ENCODE measurements around the gene ARF1.

ARF1 gene

DNA sequence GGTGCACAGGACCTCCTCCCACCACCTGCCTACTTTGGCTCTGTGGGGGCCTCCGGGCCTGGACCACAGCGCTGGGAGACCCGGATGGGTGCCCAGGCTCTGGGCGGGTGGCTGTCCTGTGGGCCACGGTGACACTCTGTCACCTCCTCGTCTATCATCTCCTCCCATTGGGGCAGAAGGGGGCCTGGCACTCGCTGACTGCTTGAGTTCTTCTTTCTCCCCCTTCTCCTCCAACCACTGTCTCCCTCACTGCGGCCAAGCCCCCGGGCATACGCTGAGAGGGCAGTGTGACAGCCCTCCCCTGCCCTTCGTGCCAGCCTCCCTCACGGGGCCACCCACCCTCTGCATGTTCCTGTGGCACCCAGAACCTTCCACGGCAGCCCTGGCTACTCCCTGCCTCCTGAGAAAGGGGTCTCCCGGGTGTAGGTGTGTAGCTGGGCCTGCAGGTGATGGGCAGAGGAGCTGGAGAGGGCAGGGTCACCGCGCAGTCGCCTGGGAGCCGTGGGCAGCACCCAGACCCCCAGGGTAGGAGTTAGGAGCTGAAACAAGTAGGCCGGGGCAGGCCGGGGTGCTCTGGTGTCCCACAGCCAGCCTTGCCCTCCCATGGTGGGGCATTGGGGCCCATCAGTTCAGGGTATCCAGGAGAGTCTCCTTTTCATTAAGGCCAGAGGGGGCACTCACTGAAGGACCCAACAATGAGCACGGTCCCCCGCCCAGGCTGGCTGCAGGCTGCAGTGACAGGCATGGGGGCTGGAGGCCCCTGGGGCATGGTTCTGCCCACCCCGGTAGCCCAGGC, 9.2 kb upstream of the ARF1 start:
- Mint-ChIP-seq H3K36me3 (ENCODE audit: low read depth) (no peaks in the 10 kb centered on the region), H3K9me3 (no peaks in the 10 kb centered on the region), H3K4me3 (no peak overlapping the region), H3K27me3 (no peaks in the 10 kb centered on the region), H3K27ac (no peak overlapping the region), H3K4me1 (ENCODE audit: low read depth) (peaks cover 2% of the 10 kb centered on the region)
- no peak for DNase-seq

DNA sequence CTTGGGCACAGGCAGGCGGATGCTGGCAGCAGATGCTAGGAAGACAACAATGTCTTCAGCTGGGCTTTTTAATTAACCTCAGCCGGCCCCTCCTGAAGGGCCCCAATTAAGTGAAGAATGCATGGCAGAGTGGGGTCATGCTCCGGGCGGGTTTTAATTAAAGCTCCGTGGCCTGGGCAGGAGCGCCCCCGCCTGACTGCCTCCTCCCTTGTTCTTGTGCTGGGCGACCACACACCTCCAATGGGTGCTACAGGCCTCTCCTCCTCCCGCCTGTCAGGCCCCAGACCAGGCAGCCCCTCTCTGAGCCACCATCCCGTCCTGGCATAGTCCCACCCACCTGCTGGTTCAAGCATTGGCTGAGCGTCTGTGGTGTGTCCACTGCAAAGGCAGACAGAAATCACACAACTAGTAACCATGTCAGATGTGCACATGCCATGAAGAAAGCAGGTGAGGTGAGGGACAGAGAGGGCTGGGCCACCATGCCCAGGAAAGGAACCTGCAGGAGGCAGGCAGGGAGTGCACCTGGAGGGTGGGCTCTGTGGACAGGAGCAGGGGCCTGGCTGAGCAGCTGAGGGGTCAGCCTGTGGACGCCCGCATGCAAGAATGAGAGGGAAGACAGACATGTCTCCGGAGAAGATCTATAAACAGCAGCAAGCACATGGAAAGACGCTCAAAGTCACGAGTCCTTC, 8.5 kb upstream of the ARF1 start:
- Mint-ChIP-seq H3K27ac (no peak overlapping the region), H3K4me3 (no peak overlapping the region), H3K9me3 (no peaks in the 10 kb centered on the region), H3K27me3 (no peaks in the 10 kb centered on the region), H3K4me1 (ENCODE audit: low read depth) (peaks cover 5% of the 10 kb centered on the region), H3K36me3 (ENCODE audit: low read depth) (no peaks in the 10 kb centered on the region)
- DNase-seq = no peak

DNA sequence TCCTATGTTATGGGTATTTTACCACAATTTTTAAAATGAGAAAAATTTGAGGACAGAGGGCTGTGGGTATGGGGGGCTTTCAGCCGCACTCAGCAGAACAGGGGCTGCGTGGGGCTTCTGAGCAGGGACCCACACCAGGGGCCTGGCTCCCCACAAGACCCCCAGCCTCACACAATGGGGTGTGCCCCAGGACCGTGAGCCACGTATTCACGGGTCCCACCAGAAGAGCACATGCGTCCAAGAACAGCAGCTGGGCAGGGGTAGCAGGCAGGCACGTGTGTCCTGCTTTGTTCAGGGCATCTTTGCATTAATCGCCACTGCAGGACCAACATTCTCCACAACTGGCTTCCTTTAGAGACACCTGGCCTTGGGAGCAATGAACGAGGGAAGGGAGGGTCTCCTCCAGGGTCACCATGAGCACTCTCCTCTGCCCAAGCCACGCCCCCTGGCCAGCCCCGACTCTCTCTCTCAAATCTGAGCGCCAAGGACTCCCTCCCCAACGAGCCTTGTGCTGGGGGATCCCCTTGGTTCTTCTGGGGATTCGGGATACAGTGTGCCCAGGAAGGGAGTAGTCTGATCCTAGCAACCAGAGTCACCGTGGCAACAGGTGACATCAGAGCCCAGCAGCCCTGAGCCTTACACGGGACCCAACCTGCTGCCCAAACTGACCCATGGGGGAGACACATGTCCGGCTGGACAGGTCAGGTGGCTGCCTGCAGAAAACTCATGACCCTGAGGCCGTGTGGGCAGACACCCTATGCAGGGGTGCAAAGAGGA, 7.4 kb upstream of the ARF1 start:
- H3K27ac Mint-ChIP-seq = no peak overlapping the region
- peaks cover 11% of the 10 kb centered on the region for H3K4me1 Mint-ChIP-seq (ENCODE audit: low read depth)

DNA sequence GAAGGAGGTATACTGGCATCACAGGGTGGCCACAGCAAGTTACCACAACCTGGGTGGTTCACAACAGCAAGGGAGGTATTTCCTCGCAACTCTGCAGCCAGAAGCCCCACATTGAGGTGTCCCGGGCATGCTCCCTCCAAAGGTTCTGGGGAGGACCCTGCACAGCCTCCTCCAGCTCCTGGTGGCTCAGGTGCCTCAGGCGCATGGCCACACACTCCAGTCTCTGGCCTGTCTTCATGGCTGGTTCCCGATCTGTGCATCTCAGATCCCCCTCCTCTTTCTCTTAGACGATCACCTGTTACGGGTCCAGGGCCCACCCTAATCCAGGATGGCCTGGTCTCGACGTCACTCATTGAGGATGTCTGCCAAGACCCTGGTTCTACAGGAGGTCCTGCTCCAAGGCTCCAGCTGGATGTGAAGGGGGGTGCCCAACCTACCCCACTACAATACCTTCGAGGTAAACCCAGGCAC, 6.7 kb upstream of the ARF1 start:
- no peak overlapping the region for H3K27ac Mint-ChIP-seq
- H3K4me1 Mint-ChIP-seq (ENCODE audit: low read depth) = peaks cover 15% of the 10 kb centered on the region
- peaks cover 5% of the 10 kb centered on the region for H3K36me3 Mint-ChIP-seq (ENCODE audit: low read depth)
- no peaks in the 10 kb centered on the region for H3K27me3 Mint-ChIP-seq
- no peaks in the 10 kb centered on the region for H3K9me3 Mint-ChIP-seq
- H3K4me3 Mint-ChIP-seq = no peak overlapping the region
- DNase-seq = no peak

More for the DNA sequence above, 7.4 kb upstream of the ARF1 start:
- DNase-seq = no peak
- H3K36me3 Mint-ChIP-seq (ENCODE audit: low read depth) = peaks cover 3% of the 10 kb centered on the region
- no peak overlapping the region for H3K4me3 Mint-ChIP-seq
- no peaks in the 10 kb centered on the region for H3K27me3 Mint-ChIP-seq
- no peaks in the 10 kb centered on the region for H3K9me3 Mint-ChIP-seq

DNA sequence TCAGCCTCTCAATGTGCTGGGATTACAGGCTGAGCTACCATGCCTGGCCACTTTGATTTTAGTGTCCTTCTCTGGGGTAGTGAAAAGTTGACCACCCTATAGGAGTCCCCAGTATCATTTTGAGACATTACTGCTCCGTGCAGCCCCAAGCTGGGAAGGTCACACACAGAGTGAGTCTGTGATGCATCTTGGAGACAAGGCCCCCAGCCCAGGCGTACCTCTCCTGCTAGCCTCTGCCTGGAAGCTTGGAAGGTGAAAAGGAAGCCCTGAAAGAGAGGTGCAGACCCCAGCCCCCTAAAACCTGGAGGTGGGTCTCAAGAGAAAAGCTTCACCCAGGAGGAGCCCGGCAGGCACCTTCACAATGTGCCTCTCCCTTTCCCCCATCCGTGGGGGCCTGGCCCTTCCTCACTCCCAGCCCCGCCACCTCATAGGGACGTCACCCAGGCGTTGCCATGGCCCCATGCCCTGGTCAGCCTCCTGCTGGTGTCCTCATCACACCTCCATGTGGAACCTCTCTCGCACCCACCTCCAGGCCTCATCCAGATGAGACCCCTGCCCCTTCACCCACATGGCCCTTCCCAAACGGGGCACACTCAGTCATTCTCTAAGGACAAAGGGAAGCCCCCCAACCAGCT, 5.6 kb upstream of the ARF1 start:
- Mint-ChIP-seq H3K4me1 (ENCODE audit: low read depth) (peaks cover 18% of the 10 kb centered on the region), H3K36me3 (ENCODE audit: low read depth) (peaks cover 11% of the 10 kb centered on the region), H3K4me3 (no peak overlapping the region), H3K27me3 (no peaks in the 10 kb centered on the region), H3K27ac (no peak overlapping the region), H3K9me3 (no peaks in the 10 kb centered on the region)
- DNase-seq = peak; percentile 27

DNA sequence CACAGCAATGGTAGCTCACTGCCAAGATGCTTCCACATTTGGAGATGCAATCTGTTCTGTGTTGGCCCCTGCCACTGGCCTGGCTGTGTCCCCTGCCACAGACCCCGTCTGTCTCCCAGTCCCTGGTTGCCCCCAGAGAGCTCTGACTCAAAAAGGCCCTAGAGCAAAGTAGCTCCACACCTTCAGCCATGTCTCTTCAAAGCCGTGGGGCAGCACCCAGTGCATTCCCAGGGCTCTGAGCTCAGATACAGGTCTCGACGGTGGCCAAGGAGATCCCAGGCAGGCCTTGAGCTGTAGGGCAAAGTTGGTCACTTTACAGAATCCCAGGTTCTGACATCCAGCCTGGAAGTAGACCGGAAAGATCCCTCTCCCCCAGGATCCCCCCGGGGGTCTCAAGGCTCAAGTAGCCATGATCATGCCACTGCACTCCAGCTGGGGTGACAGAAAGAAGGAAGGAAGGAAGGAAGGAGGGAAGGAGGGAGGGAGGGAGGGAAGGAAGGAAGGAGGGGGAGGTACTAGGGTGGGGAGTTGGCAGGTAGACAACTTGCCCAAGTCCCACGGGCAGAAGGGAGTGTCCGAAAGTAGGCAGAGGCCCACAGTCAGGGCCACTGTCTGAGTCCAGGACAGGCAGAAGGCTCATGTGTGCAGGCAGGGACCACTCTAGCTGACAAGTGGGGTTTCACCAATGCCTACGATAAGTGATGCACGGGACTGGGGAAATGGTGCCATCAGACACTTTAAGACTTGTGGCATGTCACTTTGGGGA, 4.8 kb upstream of the ARF1 start:
- Mint-ChIP-seq H3K4me1 (ENCODE audit: low read depth) (peaks cover 18% of the 10 kb centered on the region), H3K4me3 (no peak overlapping the region), H3K27me3 (no peaks in the 10 kb centered on the region), H3K27ac (no peak overlapping the region), H3K9me3 (no peaks in the 10 kb centered on the region), H3K36me3 (ENCODE audit: low read depth) (peaks cover 13% of the 10 kb centered on the region)
- DNase-seq = peak; percentile 24

DNA sequence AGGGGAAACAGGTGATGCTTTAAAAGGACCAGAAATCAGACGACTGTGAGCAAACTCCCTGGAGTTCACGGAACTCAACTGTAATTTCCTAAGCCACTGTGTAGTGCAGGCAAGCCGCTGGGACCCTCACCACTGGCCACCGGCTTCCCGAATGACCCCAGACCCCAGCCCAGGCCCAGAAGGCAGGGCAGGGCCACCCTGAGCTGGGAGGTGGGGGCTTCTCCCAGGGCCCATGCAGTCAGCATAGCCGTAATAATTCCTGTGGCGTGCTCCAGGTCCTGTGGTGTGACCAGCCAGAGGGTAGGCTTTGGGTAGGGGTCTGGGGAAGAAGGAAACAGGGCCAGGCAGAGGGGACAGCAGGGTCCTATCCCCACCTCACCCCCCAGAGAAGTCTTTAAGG, 3.5 kb upstream of the ARF1 start:
- H3K36me3 Mint-ChIP-seq (ENCODE audit: low read depth) = peaks cover 23% of the 10 kb centered on the region
- no peaks in the 10 kb centered on the region for H3K27me3 Mint-ChIP-seq
- H3K9me3 Mint-ChIP-seq = no peaks in the 10 kb centered on the region
- peaks cover 18% of the 10 kb centered on the region for H3K4me1 Mint-ChIP-seq (ENCODE audit: low read depth)
- no peak overlapping the region for H3K27ac Mint-ChIP-seq
- H3K4me3 Mint-ChIP-seq = no peak overlapping the region
- peak; percentile 27 for DNase-seq

DNA sequence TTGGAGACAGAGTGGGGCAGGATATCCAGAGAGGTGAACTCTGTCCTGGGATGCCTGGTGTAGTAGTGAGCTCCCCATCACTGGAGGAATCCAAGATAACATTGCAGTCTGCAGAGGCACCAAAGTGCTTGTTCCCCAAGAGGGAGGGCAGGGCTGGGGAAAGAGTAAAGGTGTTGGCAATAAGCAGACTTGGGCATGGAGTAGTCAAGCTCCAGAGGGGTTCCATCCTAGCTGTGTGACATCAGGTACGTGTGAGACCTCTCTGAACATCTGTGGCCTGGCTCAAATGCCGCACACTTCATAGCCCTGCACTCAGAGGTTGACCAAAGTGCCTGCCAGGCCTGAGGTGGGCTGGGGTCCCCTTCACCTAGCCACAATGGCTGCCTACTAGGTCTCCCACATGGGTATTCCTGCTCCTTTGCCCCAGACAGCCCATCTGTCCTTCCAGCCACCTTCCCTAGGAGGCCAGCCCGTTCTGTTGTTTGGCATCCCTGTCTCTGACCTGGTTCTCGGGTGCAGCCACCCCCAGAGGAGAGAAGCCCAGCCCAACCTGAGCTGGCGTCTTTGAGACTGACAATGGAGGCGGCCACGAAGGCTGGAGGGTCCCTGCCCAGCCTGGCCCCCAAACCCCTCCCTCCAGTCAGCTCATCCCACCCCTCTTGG, 2.8 kb upstream of the ARF1 start:
- peaks cover 24% of the 10 kb centered on the region for H3K4me1 Mint-ChIP-seq (ENCODE audit: low read depth)

DNA sequence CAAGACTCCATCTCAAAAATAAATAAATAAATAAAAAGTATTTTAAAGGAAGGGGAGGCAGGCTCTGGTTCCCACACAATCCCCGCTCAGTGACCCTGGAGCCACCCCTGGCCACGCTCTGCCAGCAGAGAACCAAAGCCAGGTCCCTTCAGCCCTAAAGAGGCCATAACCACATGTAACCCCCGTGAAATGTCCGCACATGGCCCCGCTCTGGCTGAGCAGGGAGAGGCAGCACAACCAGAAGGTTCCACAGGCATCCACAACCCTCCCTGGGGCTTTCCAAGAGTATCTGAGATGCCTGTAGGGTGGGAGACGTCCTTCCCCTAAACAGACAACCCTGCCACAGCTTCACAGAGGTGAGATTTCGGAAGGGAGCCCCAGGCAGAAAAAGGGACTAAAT, 1.4 kb upstream of the ARF1 start:
- Mint-ChIP-seq H3K4me1 (ENCODE audit: low read depth) (peaks cover 38% of the 10 kb centered on the region), H3K36me3 (ENCODE audit: low read depth) (peaks cover 43% of the 10 kb centered on the region), H3K27ac (peak overlapping the region; percentile 92), H3K27me3 (no peaks in the 10 kb centered on the region), H3K9me3 (no peaks in the 10 kb centered on the region), H3K4me3 (peak overlapping the region; percentile 97)
- no peak for DNase-seq

More for the DNA sequence above, 2.8 kb upstream of the ARF1 start:
- Mint-ChIP-seq H3K36me3 (ENCODE audit: low read depth) (peaks cover 30% of the 10 kb centered on the region), H3K9me3 (no peaks in the 10 kb centered on the region), H3K27ac (peak overlapping the region; percentile 59), H3K4me3 (peak overlapping the region; percentile 10), H3K27me3 (no peaks in the 10 kb centered on the region)
- DNase-seq = peak; percentile 26

DNA sequence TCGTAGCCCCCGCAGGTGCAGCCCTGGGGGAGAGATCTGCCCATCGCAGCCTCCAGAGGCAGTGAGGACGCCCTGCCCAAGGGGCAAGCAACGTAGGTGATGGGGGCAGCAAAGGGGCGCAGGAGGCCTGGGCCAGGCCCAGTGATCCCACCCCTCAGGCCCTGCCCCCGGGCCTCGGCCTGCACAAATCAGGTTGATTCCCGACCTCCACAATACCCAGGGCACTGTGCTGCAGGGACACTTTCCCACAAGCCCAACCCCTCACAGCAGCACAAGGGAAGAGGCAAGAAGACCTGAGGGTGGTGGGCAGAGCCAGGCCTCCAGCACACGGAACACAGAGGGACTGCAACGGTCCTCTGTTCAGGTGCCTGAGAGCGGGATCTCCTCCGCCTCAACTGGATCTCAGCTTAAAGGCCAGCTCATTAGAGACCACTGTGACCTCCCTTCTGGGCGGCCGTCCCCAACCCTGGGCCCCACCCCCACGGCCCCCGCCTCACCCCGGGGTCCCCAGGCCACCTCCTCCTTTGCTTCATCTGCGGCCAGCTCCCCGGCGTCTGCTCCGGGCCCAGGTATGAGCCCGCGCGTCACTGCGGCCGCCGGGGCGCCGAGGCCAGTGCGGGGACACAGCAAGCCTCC, 812 bp upstream of the ARF1 start:
- peak; percentile 54 for DNase-seq
- Mint-ChIP-seq H3K36me3 (ENCODE audit: low read depth) (peaks cover 48% of the 10 kb centered on the region), H3K4me3 (peak overlapping the region; percentile 97), H3K9me3 (no peaks in the 10 kb centered on the region), H3K27ac (peak overlapping the region; percentile 92), H3K4me1 (ENCODE audit: low read depth) (peaks cover 44% of the 10 kb centered on the region), H3K27me3 (no peaks in the 10 kb centered on the region)

DNA sequence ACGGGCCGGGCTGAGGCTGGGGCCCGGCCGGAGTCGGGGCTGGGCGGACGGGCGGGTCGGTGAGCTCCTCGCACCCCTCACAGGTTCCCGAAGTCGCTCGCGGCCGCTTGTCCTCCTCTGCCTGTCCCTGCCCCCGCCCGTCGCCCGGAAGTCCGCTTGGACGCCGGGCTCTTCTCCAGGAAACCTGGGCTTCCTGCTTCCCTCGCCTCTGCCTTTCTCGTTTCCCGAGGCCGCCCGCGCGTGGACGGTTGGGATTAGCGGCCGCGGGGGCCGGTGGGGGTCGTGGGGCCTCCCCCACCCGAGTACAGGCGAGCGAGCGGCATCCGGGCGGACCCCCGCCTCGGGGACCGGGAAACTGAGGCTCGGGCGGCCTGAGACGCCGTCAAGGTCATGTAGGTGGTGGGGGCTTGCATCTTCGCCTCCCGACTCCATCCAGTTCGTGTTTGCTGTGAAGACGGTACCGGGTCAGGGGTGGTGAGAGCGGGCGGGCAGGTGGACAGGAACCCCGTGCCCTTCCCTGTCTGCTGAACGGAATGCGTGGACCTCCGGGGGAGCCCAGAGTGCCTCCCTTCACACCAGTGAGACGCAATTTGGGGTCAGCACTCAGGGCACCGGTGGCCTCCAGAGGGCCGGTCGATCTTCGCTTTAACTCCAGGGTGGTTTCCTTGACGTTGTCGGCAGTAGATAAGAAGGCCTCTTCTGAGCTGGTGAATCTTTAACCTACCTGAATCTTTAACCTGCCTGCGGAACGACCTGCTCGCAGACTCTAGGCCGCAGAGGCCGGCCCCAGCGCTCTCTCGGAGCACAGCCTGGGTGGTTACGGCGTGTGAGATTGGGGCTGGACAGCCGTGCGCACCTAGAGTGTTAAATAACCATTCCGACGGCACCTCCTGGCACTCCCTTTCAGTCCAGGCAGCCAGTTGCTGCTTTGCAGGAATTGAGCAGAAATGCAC, 686 bp downstream of the ARF1 start:
- peak; percentile 57 for DNase-seq
- no peaks in the 10 kb centered on the region for H3K9me3 Mint-ChIP-seq
- peak overlapping the region; percentile 97 for H3K4me3 Mint-ChIP-seq
- H3K36me3 Mint-ChIP-seq (ENCODE audit: low read depth) = peaks cover 62% of the 10 kb centered on the region
- peaks cover 56% of the 10 kb centered on the region for H3K4me1 Mint-ChIP-seq (ENCODE audit: low read depth)
- H3K27me3 Mint-ChIP-seq = no peaks in the 10 kb centered on the region
- H3K27ac Mint-ChIP-seq = peak overlapping the region; percentile 98

DNA sequence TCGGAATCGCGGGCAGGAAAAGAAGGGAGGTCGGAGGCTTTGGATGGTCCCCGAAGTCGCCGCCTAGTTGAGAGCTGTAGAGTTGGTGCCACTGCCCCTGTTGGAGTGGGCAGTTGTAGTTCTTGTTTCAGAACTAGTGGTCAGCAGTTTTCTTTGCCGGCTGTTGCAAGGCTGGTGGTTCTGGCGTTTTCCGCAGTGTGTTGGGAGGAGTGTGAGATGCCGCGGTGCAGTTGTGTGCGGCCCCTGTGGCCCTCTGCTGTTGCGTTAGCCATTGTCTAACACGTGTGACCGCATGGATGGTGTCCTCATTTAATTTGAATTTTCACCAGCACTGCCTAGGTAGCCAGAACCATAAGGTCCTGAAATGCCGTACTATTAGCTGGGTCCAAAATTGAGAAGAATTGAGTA, 1.4 kb downstream of the ARF1 start:
- peak overlapping the region; percentile 98 for H3K27ac Mint-ChIP-seq
- H3K4me3 Mint-ChIP-seq = peak overlapping the region; percentile 97
- no peak for DNase-seq
- H3K9me3 Mint-ChIP-seq = no peaks in the 10 kb centered on the region
- H3K4me1 Mint-ChIP-seq (ENCODE audit: low read depth) = peaks cover 60% of the 10 kb centered on the region
- H3K27me3 Mint-ChIP-seq = no peaks in the 10 kb centered on the region
- peaks cover 69% of the 10 kb centered on the region for H3K36me3 Mint-ChIP-seq (ENCODE audit: low read depth)

Data from activated T-cell treated with anti-CD3 and anti-CD28 coated beads, Interleukin-2, amount 50 U/mL, for 24 hours (primary cell).